Fibroblast of skin of scalp (primary cell): Measurements from ENCODE around the gene USP6NL. TPM values are rescaled to one million over a fixed set of nuclear protein-coding genes. Genes with fewer than 3 reads are reported as not detected.
"Not testable (repeated sequence)": the region's sequence is repeated elsewhere in the genome, so short reads cannot be mapped to it uniquely, and the experiment has no call there.

Experiments
- DNase-seq: peaks from one replicate; pipeline ENCODE4 v3.0.0-alpha.2; 2013
- polyA plus RNA-seq, 2 experiments: library from polyadenylated mRNA; unstranded; fragments of 120-200 nt; gene quantifications; one replicate each; pipeline ENCODE4 v1.2.1, GENCODE V29; 2013; ENCODE audit not compliant: insufficient read length in 2 of 2

USP6NL gene
- 10.2 TPM for polyA plus RNA-seq (2013, experiment 1 of 2; ENCODE audit: insufficient read length)
- polyA plus RNA-seq (2013, experiment 2 of 2; ENCODE audit: insufficient read length) = 10.4 TPM

DNA sequence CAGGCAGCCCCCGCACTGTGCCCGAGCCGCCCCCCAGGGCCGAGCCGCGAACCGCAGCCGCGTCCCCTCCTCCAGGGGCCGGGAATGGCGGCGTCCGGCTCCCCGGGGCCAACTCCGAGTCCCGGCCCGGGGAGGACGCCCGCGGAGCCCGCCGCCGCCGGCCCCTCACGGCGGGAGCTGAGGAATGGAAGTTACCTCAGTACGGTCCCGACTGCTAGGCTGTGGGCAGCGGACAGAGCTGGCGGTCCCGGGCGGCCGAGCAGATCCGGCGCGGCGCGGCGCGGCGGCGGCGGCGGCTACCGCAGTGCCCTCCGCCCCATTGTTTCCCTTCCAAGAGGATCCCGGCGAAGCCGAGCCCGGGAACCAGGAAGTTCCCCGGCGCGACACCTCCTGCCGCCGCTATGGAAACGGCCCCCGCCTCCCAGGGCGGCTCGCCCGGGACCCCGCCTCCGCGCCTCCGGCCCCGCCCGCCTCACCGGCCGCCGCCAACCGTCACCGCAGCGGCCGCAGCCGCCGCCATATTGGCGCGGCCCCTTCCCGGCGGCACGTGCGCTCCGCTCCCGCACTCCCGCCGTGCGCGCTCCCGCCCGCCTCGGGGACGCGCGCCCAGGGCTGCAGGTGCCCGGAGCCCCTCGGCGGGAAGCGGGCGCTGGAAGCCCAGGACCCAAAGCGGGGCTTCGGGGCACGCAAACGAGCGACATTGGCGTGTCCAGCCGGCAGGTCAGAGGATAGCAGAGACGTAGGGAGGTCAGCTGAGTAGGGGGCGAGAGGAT lies at the start of gene USP6NL:
Gene USP6NL (minus strand): TSS at position 403 of the 773 bp plus-strand sequence. CDS start 14,016 bp downstream, outside the sequence.
- DNase-seq = peak; percentile 87

DNA sequence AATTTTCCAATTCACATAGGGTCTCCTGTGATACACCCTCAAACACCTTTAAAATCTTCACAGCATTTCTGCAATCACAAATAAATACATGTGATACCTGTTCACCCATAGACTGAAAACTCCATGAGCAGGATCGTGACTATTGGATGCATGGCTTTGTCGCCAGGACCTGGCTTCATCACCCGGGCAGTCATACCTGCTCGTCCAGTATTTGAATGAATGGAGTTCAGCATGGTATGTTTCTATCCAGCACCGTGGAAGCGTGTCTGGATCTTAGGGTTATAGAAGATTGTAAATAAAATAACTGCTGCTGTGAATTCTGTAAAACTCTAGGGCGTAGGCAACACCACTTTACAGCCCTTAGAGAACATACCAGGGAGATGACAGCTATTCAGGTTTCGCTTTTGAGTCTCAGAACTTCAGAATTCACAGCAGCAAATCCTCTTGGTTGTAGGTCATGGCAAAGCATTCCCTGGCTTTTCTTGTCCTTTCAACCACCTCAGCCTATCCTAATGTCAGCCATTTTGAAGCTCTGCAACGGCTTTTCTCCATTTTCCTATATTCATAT lies 47.4 kb upstream of the USP6NL start:
- DNase-seq = no peak

DNA sequence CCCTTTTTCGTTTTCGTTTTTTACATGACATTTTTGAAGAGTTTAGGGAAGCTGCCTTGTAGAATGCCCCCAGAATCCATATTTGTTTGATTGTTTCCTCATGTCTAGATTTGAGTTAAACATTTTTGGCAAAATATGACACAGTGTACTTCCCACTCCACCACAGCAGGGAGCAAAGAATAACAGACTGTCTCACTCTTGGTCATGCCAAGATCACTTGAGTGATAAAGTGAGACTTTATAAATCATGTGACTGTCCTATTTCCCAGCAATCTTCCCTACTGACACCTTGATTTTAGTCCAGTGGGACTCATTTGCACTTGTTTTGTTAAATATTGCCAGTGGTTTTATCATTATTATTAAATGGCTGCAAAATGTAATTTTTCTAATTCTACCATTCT lies 44.4 kb upstream of the USP6NL start:
- peak; percentile 59 for DNase-seq

DNA sequence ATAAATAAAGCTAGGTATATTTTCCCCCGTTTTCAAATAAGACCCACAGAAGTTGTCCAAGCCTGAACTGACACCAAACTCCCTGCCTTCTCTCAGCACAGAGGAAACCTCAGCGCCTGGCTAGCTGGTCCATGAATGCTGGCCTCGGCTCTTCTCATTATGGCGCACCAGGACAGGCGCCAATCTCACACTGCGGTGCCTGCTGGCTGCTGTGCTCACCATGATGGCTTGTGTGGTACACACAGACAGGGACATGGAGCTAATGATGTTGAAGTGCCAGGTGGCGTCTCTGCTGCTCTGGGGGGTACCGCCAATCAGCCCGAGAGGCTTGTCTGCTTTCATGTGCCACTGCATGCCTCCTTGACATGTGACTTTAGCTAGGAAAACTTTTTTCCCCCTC lies 43.2 kb upstream of the USP6NL start:
- no peak for DNase-seq

DNA sequence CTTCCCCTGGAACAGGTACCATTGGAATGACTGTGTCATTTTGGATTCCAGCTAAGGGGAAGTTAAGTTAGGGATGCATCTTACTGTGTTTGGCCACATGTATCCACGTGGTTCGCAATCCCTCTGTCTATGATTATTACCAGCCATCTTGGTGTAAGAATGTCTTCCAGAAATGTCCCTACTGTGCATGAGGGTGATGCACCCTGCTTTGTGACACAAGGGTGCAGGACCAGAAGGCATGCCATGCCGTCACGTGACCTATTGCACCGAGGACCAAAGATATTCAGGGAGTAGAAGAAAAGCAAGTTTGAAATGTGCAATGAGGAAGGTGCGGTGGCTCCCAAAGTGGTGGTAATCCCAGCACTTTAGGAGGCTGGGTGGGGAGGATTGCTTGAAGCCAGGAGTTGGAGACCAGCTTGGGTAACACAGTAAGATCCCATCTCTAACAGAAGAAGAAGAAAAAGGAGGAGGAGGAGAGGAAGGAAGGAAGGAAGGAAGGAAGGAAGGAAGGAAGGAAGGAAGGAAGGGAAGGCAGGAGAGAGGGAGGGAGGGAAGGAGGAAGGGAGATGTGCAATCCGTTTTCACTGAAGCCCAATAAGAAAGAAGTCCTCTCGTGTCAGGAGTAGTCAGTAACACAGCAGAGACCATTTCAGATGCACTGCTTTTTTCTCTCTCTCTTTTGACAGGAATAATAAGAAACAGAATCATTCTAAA lies 42.5 kb upstream of the USP6NL start:
- DNase-seq = no peak

DNA sequence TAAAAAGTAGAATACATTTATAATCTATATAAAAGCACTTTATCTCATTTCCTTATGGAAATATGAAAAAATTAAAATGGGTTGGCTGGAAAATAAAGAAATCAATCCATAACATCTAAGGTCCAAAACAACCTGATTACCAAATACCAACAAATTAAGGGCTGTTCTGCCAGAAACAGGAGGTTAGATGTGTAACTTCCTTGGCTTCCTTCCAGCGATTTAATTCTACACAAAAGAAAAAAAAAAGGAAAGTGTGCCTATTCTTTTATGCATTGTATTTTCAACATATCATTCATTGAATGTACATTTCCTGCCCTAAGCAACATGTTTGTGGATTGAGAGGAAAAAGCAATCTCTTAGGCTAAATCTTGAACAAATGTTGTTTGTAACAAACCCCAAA lies 36.2 kb upstream of the USP6NL start:
- DNase-seq = no peak

DNA sequence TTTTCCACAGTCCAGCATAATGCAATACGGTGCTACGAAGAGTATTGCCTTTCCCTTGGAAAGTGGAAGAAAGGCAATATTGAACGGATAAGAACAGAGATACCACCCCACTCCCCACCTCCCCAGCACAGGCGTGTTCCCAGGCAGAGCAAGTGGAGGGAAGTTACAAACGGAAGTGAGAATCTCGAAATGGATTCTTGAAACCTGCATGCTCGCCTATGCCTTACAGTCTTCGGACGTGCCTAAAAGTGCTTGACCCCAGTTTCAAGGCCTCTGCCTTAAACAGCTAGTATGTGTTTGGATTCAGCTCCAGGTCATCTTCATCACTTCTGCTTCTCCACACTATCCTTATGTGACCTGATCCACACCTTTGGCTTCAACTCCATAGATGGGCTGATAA lies 35.0 kb upstream of the USP6NL start:
- no peak for DNase-seq

DNA sequence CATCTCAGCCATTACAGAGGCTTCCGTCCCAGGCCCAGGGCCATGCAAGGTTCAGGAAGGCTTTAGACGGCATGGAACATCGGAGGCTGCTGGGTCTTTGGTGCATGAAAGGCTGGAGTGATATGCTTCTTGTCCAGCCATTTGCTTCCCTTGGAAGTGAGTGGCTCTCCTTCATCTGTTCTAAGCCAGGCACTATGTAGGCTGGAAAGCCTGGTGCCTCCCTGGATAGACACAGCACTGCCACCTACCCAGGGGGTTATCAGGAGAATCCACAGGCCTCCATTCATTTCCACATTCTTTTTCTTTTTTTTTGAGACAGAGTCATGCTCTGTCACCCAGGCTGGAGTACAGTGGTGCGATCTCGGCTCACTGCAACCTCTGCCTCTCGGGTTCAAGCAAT lies 31.6 kb upstream of the USP6NL start:
- no peak for DNase-seq

DNA sequence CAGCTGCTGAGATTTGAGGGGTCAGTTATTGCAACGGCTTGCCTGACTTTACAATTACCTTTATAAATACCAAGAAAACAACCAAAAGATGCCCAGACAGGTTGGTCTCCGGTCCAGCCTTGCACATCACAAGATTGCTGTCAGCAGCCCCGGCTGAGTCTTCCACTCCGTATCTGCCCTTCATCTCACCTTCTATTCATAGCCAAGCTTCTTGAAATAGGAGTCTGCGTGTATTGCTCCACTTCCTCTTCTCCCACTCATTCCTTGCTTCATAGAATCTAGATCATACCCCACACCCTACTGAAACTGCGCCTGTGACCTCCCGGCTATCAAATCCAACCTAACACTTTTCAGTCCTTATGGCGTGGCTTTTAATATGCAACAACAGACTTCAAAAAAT lies 31.1 kb upstream of the USP6NL start:
- no peak for DNase-seq

DNA sequence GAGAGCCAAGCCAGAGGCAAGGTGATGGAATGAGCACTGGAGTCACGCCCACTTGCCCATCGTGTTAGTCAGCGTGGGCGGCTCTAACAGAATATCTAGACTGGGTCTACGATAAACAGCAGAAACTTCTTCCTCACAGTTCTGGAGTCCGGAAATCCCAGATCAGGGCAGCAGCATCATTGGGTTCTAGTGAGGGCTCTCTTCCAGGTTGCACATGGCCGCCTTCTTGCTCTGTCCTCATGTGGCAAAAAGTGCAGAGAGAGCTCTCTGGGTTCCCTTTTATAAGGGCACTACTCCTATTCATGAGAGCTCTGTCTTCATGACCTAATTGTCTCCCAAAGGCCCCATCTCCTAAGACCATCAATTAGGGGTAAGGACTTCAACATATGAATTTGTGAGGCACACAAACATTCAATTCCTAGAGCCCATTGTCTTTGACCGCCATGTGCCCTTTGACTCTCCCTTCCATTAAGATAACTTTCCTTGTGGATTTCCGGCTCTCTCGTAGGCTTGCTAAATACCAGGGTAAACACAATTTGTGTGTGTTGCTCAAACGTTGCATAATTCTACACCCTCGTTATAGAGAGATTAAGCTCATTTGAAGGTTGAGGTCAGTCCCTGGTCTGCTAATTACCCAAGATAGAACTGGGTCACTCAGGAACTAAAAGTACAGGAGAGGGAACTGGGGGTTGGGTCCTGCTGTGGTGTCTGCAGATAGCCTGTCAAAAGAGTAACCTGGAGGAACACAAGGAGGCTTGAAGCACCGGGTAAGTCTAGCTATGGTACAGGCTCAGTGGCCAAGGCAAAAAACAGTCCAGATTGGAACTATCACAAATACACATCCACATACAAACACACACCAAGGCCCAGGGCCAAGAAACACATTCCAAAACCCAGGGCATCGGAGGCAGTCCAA lies 28.7 kb upstream of the USP6NL start:
- no peak for DNase-seq

DNA sequence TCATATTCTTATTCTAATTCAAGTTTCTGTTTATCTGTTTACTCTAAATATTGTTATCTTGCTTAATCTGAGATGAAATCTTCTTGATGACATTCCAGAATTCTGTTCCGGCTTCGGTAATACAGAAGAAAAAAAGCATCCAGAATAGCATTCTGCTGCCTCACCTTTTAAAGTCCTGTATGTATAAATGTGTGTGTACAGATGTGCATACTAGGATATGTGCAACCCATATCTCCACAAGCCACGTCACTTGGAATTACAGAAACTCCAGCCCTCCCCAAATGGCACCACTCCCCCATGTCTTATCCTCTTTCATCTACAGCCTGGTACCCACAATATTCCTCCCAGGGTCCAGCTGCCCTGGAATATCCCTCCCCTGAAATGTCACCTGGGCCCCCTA lies 27.9 kb upstream of the USP6NL start:
- no peak for DNase-seq

DNA sequence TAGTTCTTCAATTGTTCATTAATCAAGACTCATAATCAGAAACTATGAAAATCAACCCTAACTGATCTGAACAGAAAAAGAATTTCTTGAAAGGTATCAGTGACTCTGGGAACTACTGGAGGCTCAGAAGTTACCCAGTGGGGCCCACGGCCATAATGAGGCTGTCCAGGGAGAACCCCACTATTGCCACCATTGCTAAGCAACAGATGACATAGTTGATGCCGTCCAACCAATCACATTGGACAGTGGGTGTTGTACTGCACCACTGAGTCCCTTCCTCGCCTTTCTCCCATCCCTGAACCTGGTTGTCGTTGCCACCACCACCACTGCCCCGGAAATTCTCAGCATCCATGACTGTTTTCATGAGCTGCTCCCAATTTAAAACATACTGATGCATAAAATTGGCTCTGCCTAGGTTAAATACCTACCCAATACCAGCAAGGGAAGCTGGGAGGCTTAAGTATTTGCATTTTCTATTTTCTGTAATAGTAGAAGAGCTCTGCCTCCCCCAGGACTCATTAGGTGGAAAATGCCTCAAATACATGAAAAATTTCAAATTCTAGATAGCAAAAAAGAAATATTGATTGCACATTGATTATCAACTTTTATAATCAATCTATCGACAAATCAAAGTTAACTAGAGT lies 26.7 kb upstream of the USP6NL start:
- no peak for DNase-seq

DNA sequence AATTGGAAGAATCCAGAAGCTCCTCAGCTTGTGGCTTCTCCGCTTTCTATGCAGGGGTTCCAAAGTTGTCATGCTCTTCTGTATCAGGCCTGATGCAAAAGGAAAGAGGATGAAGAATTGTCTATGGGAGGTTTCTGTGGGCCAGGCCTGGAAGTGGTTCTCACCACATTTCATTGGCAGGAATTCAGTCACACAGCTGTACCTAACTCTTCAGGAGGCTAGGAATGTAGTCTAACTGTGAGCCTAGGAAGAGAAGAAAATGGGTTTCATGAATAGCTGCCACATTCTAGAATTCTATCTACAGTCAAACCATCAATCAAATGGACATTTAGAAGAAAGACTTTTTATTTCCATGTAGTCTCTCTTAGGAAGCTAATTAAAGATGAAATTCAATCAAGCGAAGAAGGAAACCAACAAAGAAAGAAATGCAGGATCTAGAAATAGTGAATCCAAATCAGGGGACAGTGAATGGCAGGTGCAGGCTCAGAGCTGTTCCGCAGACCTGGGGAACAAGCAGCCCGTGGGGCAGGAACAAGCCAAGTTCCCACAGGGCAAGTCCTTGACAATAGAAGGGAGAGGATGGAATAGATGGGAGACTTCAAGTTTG lies 25.4 kb upstream of the USP6NL start:
- peak; percentile 15 for DNase-seq

DNA sequence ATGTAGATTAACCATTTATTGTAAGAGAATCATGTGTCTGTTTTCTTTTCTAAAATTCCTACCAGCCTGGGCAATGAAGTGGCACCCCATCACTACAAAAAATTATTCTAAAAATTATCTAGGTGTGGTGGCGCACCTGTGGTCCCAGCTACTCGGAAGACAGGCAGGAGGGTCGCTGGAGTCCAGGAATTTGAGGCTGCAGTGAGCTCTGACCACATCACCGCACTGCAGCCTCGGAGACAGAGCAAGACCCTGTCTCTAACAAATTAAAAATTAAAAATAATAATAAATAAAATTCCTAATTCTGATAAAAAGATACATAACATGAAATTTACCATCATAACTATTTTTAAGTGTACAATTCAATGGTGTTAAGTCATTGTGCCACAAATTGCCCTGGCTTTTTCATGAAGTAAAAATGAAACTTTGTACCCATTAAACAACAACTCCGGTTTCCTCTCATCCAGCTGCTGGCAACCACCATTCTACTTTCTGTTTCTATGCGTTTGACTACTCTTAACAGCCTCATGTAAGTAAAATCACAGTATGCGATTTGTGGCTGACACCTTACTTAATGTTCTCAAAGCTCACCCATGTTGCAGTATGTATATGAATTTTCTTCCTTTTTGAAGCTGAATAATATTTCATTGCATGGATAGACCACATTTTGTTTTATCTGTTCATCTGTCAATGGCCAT lies 20.6 kb upstream of the USP6NL start:
- DNase-seq = no peak

DNA sequence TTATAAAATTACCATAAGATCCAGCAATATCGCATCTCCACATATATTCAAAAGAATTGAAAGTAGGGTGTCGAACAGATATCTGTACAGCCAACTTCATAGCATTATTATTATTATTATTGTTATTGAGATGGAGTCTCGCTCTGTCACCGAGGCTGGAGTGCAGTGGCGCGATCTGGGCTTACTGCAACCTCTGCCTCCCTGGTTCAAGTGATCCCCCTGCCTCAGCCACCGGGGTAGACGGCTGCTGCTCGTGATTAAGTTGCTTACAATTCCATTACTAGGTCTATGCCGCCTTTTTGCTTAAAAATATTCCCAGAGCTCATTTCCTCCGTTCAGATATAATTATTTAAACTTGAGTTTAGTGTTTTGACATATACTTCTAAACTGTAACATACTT lies 19.8 kb upstream of the USP6NL start:
- DNase-seq = no peak

DNA sequence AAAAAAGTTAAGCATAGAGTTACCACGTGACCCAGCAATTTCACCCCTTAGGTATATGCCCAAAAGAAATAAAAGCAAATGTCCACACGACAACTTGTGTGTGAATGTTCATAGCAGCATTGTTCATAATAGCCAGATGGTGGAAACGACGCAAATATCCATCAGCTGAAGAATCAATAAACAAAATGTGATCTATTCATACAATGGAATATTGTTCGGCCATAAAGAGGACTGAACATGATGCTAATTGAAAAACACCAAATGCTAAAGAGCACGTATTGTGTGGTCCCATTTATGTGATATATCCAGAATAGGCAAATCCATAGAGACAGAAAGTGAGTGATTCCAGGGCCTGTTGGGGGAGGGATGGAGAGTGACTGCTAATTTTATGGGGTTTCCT lies 18.3 kb upstream of the USP6NL start:
- no peak for DNase-seq

DNA sequence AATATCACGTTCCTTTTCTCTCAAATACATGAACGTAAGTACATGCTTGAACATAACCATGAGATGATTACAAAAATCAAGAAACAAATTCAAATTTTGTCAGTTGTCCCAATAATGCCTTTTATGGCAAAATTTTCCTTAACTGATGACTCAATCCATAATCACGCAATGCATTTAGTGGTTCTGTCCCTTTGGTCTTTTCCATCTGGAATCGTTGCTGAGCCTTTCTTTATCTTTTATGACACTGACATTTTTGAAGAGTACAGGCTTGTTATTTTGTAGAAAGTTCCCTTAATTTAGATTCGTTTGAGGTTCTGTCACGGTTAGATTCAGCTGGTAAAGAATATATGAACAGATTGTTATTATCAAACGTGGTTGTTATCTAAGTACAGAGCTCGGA lies 16.5 kb upstream of the USP6NL start:
- not testable (repeated sequence) for DNase-seq

DNA sequence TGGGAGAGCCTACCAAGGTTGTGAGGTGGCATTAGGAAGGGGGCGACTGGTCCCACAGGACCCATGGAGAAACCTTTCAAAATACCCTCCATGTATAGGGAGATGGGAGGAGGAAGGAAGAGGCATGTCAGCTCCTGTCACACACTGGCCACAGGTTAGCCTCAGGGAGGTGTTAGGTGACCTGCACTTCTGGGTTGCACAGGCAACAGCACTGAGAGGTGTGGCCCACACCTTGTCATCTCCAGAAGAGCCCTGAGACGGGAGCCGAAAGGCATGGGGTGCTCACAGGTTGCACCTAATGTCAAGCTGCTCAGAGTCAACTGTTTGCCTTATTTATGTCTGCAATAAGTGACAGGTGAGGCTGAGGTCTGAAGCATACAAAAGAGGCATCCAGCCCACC lies 14.6 kb upstream of the USP6NL start:
- no peak for DNase-seq

DNA sequence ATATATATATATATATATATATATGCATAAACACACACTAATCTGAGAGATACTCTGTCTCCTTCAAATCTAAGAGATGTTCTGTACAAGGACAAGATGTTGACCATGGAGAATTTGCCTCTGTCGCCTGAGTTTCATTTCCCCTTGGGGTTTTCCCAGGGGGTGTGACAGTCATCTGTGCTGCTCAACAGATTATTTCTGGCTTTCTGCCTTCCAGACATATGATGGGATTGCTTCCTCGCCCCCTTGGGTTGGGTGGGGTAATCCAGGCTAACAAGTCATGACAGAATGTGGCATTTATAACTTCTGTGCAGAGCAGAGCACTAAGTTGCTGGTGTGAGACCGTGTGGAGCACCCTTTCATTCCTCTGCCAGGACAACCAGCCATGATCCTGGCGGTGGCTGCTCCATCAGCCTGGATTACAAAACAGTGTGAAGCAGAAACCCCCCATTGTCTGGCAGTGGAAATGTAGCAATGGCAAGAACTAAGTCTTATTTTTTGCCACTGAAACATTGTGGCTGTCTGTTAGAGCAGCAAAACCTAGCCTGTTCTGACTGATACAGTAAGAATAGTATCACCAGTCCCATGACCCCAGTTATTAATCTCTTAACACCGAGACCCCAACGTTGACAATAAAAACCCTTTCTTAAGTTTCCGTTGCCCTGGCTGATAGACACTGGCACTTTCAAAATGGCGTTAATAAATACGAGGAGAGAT lies 13.7 kb upstream of the USP6NL start:
- DNase-seq = no peak

DNA sequence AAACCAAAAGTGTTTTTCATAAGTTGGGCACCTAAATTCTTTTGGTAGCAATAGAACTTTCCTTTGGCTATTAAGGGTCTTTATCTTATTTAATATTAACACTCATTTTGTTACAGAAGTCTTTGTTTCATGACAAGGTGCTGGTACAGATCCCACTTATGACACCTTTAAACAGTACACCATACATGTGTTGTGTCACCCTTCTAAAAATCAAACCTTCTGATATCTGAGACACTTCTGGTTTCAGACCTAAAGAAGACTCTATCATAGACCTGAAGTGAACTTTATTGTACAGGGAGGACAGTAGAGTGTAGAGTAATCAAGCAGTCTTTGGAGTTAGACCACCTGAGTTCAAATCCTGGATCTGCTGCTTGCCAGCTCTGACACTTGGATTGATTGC lies 5.8 kb upstream of the USP6NL start:
- DNase-seq = no peak
